Loucy (cell line): ENCODE results near the gene TNK1.

Source experiments
- H2AFZ ChIP-seq: fragments of 200-600 bp; sonication (generic); 2 replicates; pipeline ENCODE4 v1.6.0; 2016; ENCODE audit warnings: antibody characterized with exemption, mild to moderate bottlenecking, low read length, moderate library complexity
- H3F3A ChIP-seq: fragments of 200-600 bp; 2 replicates; pipeline ENCODE4 v1.6.0; 2016; ENCODE audit warnings: antibody characterized with exemption, low read depth, mild to moderate bottlenecking
- H3K27me3 ChIP-seq: fragments of 200-600 bp; sonication (generic); 2 replicates; pipeline ENCODE4 v1.6.1; 2014; ENCODE audit warnings: low read length, mild to moderate bottlenecking; ENCODE audit not compliant: insufficient read depth, poor library complexity, severe bottlenecking
- H3K36me3 ChIP-seq: fragments of 200-600 bp; sonication (generic); 2 replicates; pipeline ENCODE4 v1.6.1; 2016; ENCODE audit warnings: low read length; ENCODE audit not compliant: insufficient read depth
- H3K4me1 ChIP-seq: fragments of 200-600 bp; sonication (generic); 2 replicates; pipeline ENCODE4 v1.5.1; 2014; ENCODE audit warnings: low read length, mild to moderate bottlenecking; ENCODE audit not compliant: insufficient read depth, poor library complexity, severe bottlenecking
- H3K4me2 ChIP-seq: fragments of 200-600 bp; sonication (generic); 2 replicates; pipeline ENCODE4 v1.6.0; 2014; ENCODE audit warnings: antibody characterized with exemption, low read length, low read depth, mild to moderate bottlenecking; ENCODE audit not compliant: poor library complexity, severe bottlenecking
- H3K4me3 ChIP-seq: fragments of 200-600 bp; sonication (generic); 2 replicates; pipeline ENCODE4 v1.5.1; 2014; ENCODE audit warnings: low read length, mild to moderate bottlenecking, mixed read lengths; ENCODE audit not compliant: poor library complexity, severe bottlenecking
- H3K79me2 ChIP-seq: fragments of 200-600 bp; sonication (generic); 2 replicates; pipeline ENCODE4 v1.6.1; 2014; ENCODE audit warnings: low read length; ENCODE audit not compliant: insufficient read depth
- H3K9ac ChIP-seq: fragments of 200-600 bp; sonication (generic); 2 replicates; pipeline ENCODE4 v1.6.0; 2014; ENCODE audit warnings: mild to moderate bottlenecking, low read depth, low read length, moderate library complexity; ENCODE audit not compliant: poor library complexity, severe bottlenecking
- H3K9me2 ChIP-seq: fragments of 200-600 bp; sonication (generic); replicated peaks from 2 replicates; pipeline ENCODE4 v1.6.1; 2016; ENCODE audit warnings: low read depth, low read length, mixed read lengths
- H3K9me3 ChIP-seq: fragments of 200-600 bp; sonication (generic); 2 replicates; pipeline ENCODE4 v1.6.1; 2014; ENCODE audit warnings: mild to moderate bottlenecking, antibody characterized with exemption, low read length, low read depth; ENCODE audit not compliant: insufficient read depth
- H4K20me1 ChIP-seq: fragments of 200-600 bp; sonication (generic); 2 replicates; pipeline ENCODE4 v1.6.0; 2014; ENCODE audit warnings: antibody characterized with exemption, low read length, mild to moderate bottlenecking; ENCODE audit not compliant: insufficient read depth, poor library complexity, severe bottlenecking
- CTCF ChIP-seq: fragments of 200-600 bp; sonication (generic); conservative IDR thresholded peaks from 2 replicates; pipeline ENCODE4 v1.5.1; 2014; ENCODE audit warnings: mild to moderate bottlenecking, antibody characterized with exemption, low read length
- EZH2phosphoT487 ChIP-seq: fragments of 200-600 bp; IDR thresholded peaks from 2 replicates; pipeline ENCODE4 v1.6.1; 2018; ENCODE audit warnings: antibody characterized with exemption, mild to moderate bottlenecking, moderate library complexity, borderline replicate concordance

The TNK1 gene

GRCh38 chr17:7354262-7354843 is 26.5 kb upstream of the TNK1 start:
- TF ChIP-seq CTCF (no peak), EZH2phosphoT487 (no peak)
- H3K79me2 ChIP-seq = no peaks in the 10 kb centered on the region
- no peaks in the 10 kb centered on the region for H3K27me3 ChIP-seq
- peaks cover 3% of the 10 kb centered on the region; the same call in 1 of the 2 replicates for H3K36me3 ChIP-seq
- no peak overlapping the region for H2AFZ ChIP-seq
- no peaks in the 10 kb centered on the region for H3K4me1 ChIP-seq
- no peaks in the 10 kb centered on the region for H3K9me2 ChIP-seq
- no peaks in the 10 kb centered on the region for H3K9me3 ChIP-seq
- no peaks in the 10 kb centered on the region for H4K20me1 ChIP-seq
- no peak overlapping the region for H3K4me2 ChIP-seq
- H3K9ac ChIP-seq = no peak overlapping the region
- H3F3A ChIP-seq = no peaks in the 10 kb centered on the region
- H3K4me3 ChIP-seq = no peak overlapping the region

- H3K9ac ChIP-seq = no peak within 1 kb of the TSS
- H3K4me2 ChIP-seq = no peak within 1 kb of the TSS
- H3K4me3 ChIP-seq = no peak within 1 kb of the TSS
- H3K9me2 ChIP-seq = no peaks in the 10 kb centered on the region
- no peaks in the 10 kb centered on the region for H3K27me3 ChIP-seq
- H3K79me2 ChIP-seq = no peaks in the 10 kb centered on the region
- H4K20me1 ChIP-seq = no peaks in the 10 kb centered on the region
- H3K4me1 ChIP-seq = no peaks in the 10 kb centered on the region
- H3F3A ChIP-seq = no peaks in the 10 kb centered on the region
- no peaks in the 10 kb centered on the region for H3K9me3 ChIP-seq
- TF ChIP-seq CTCF (no peak), EZH2phosphoT487 (no peak)
- H2AFZ ChIP-seq = no peak within 1 kb of the TSS
- H3K36me3 ChIP-seq = peaks cover 3% of the 10 kb centered on the region; the same call in 1 of the 2 replicates
Measured at GRCh38 chr17:7355053-7355452, 25.8 kb upstream of the TNK1 start, which contains the start of gene TMEM95. Gene TMEM95 (plus strand): TSS chr17:7355156. CDS start chr17:7355205, 49 bp downstream.

GRCh38 chr17:7355573-7355972 is 25.3 kb upstream of the TNK1 start:
- H3F3A ChIP-seq = no peaks in the 10 kb centered on the region
- H3K79me2 ChIP-seq = no peaks in the 10 kb centered on the region
- no peak overlapping the region for H3K4me2 ChIP-seq
- H3K27me3 ChIP-seq = no peaks in the 10 kb centered on the region
- H3K9me2 ChIP-seq = no peaks in the 10 kb centered on the region
- TF ChIP-seq CTCF (no peak), EZH2phosphoT487 (no peak)
- no peaks in the 10 kb centered on the region for H3K4me1 ChIP-seq
- H3K36me3 ChIP-seq = peaks cover 3% of the 10 kb centered on the region; the same call in 1 of the 2 replicates
- no peaks in the 10 kb centered on the region for H3K9me3 ChIP-seq
- no peak overlapping the region for H2AFZ ChIP-seq
- H4K20me1 ChIP-seq = no peaks in the 10 kb centered on the region
- H3K4me3 ChIP-seq = no peak overlapping the region
- H3K9ac ChIP-seq = no peak overlapping the region
